Upper lobe of right lung (tissue), 1 donor: ENCODE measurements around the gene NOC2L. TPM values are rescaled to one million over a fixed set of nuclear protein-coding genes. Genes with fewer than 3 reads are reported as not detected.

Experiments used
- ATAC-seq: fragments of 200-7000 bp; cut with Tn5 transposase; one replicate; pipeline ENCODE4 v1.9.1; 2020; ENCODE audit warnings: mild to moderate bottlenecking, moderate library complexity
- DNase-seq: peaks from one replicate; pipeline ENCODE4 v3.0.0-alpha.2; 2020
- H3K27ac ChIP-seq: fragments of 200-600 bp; one replicate; pipeline ENCODE4 v1.8.0; 2022
- H3K27me3 ChIP-seq: fragments of 200-600 bp; one replicate; pipeline ENCODE4 v1.8.0; 2022; ENCODE audit warnings: mild to moderate bottlenecking
- H3K36me3 ChIP-seq: fragments of 200-600 bp; one replicate; pipeline ENCODE4 v1.8.0; 2022
- H3K4me1 ChIP-seq: fragments of 200-600 bp; one replicate; pipeline ENCODE4 v1.8.0; 2022
- H3K4me3 ChIP-seq: fragments of 200-600 bp; one replicate; pipeline ENCODE4 v1.8.0; 2022; ENCODE audit warnings: mild to moderate bottlenecking
- H3K9me3 ChIP-seq: fragments of 200-600 bp; one replicate; pipeline ENCODE4 v1.8.0; 2022
- intact Hi-C: fragments of 100-400 bp; cut with DNase I; formaldehyde crosslinking; loops from one replicate; pipeline ENCODE4 v1.11.0; 2022
- long read RNA-seq: library from polyadenylated mRNA; unstranded; transcript quantifications from one replicate; pipeline ENCODE4 v2.0.0, GENCODE V29; 2021
- total RNA-seq: library from RNA; stranded (reverse); fragmentation: NEBNext Ultra II Directional; extraction: Animal tissue kit (Norgen Biotek cat#: 25700); gene quantifications from one replicate; pipeline ENCODE4 v1.2.1, GENCODE V29; 2021
- TF ChIP-seq, protein P1 (sequence below): fragments of 200-600 bp; IDR thresholded peaks from one replicate; pipeline ENCODE4 v1.8.0; 2022; ENCODE audit warnings: antibody characterized with exemption
- donor health status: DM: no; HTN: yes; CAD: no; lungs with severe emphysema.

Gene NOC2L
- total RNA-seq: 54.5 TPM
- long read RNA-seq, transcript NOC2L-201 (19 exons, 2,790 nt): major isoform, 111 of 280 reads
- long read RNA-seq, partial matches to known transcripts: 31 of 280 reads
- long read RNA-seq, other reads (novel, unspliced or antisense): 135 of 280 reads

DNA sequence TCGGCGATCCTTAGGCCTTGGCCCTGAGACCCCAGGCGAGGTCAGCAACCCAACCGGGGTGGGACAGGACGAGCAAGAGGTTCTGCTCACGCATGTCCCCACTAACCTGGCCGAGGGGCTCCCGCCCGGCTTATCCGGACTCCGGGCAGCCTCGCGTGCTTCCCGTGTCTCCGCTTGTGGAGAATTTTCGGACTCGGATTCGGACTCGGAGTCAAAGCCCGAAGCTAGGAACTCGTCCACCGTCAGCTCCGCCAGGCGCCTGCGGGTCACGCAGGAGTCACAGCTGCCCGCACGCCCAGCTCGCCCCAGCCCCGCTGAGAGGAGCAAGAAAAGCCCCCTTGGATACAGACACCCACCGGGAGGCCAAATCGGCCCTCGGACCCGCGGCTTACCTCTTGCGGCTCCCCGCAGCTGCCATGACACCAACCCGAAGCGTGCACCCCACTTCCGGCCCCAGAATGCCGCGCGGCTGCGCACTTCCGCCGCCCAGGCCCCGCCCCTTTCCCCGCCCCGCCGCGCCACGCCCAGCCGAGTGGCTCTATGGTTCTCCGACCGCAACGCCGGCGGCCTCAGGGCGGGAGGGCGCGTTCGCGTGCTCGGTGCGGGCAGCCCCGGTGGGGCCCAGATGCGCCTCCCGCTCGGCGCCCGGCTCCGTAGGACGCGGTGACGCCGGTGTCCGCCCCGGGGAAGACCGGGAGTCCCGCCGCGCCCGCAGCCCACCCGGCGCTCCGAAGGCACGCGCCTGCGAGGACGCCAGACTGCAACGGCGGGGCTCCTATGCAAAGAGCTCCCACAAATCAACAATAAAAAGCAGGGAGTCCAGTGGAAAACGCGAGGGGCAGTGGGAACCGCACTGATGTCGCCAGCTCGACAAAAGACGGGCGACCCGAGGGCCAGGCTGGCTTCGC lies at the start of gene NOC2L:
NOC2L (minus strand) TSS at position 434 of the 908 bp plus-strand sequence; CDS start at position 418, 16 bp downstream.
- intact Hi-C loops: no loop called here
- Histone ChIP-seq H3K36me3 (peaks cover 28% of the 10 kb centered on the region), H3K4me1 (peaks cover 21% of the 10 kb centered on the region), H3K9me3 (no peaks in the 10 kb centered on the region), H3K27me3 (no peaks in the 10 kb centered on the region), H3K27ac (peak within 1 kb of the TSS; percentile 80), H3K4me3 (peak within 1 kb of the TSS; percentile 100)
- ATAC-seq (peak; percentile 96), DNase-seq (peak; percentile 97)
- TF ChIP-seq, protein P1, sequence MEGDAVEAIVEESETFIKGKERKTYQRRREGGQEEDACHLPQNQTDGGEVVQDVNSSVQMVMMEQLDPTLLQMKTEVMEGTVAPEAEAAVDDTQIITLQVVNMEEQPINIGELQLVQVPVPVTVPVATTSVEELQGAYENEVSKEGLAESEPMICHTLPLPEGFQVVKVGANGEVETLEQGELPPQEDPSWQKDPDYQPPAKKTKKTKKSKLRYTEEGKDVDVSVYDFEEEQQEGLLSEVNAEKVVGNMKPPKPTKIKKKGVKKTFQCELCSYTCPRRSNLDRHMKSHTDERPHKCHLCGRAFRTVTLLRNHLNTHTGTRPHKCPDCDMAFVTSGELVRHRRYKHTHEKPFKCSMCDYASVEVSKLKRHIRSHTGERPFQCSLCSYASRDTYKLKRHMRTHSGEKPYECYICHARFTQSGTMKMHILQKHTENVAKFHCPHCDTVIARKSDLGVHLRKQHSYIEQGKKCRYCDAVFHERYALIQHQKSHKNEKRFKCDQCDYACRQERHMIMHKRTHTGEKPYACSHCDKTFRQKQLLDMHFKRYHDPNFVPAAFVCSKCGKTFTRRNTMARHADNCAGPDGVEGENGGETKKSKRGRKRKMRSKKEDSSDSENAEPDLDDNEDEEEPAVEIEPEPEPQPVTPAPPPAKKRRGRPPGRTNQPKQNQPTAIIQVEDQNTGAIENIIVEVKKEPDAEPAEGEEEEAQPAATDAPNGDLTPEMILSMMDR: no peak

DNA sequence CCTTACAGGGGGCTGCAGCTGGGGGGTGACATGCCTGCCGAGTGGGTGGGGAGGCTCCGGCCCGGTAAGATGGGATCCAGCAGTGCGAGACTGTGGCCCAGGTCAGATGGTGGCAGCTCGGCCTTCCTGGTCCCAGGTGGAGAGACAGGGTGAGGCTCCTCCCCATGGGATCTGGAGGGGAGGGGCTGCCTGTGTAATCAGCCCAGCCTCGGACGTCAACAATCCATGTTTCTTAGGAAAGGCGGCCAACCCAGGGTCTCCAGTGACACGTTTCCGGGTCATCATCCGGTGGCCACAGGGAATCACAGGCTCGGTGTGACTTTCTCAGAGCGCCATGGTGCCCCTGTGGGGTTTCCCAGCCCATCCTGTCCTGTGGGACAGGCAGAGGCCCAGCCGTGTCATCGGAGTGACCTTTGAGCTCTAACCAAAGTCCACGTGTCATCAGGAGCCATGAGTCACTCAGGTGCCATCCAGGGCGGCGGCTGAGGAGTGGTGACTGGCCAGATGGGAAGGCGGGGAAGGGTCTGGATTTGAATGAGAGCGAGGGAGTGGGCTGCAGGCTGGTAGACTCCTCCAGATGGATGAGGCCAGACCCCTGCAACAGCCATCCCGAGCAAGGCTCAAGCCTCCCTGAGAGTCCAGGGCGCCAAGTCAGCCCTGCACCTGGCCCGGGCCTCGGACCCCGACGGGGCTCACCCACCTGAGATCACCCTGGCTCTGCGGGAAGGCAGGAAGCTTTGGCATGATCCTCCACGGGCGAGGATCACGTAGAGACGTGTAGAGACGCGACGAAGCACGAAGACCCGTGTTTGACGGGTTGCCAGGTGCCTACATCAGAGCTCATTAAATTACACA lies 47.5 kb upstream of the NOC2L start:
- no peaks in the 10 kb centered on the region for H3K36me3 ChIP-seq
- H3K27me3 ChIP-seq: no peaks in the 10 kb centered on the region
- no peaks in the 10 kb centered on the region for H3K9me3 ChIP-seq
- intact Hi-C loops: no loop called here
- DNase-seq (peak; percentile 61), ATAC-seq (no peak)
- H3K27ac ChIP-seq: no peak overlapping the region
- peaks cover 14% of the 10 kb centered on the region for H3K4me1 ChIP-seq
- TF ChIP-seq, protein P1: no peak
- no peak overlapping the region for H3K4me3 ChIP-seq

DNA sequence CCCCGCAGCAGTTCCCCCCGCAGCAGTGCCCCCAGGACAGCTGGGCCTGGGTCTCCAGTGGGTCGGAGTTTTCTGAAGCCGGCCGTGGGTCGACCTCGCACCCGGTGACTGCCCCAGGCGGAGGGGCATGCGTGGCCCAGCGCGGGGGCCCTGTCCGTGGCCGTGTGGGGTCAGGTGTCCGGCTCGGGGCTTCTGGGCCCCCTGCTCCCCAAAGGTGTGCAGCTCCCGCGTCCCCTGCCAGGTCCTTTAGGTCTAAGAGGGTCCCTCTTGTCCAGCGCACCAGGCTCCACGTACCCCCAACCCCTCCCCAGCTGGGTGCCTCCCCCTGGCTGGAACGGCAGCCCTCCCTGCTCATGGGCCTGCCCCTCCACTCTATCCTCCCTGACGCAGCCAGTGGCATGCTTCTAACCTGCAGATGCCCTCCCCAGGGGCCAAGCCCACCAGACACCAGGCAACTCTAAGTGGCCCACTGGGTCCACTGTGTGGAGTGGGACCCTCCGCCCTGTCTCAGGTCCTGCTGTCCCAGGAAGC lies 46.8 kb upstream of the NOC2L start:
- no peak overlapping the region for H3K4me3 ChIP-seq
- no peak for ATAC-seq
- no peaks in the 10 kb centered on the region for H3K9me3 ChIP-seq
- H3K27me3 ChIP-seq: peaks cover 5% of the 10 kb centered on the region
- H3K4me1 ChIP-seq: peaks cover 17% of the 10 kb centered on the region
- intact Hi-C loops: no loop called here
- H3K27ac ChIP-seq: no peak overlapping the region
- no peaks in the 10 kb centered on the region for H3K36me3 ChIP-seq
- DNase-seq: peak; percentile 57
- TF ChIP-seq, protein P1: no peak

DNA sequence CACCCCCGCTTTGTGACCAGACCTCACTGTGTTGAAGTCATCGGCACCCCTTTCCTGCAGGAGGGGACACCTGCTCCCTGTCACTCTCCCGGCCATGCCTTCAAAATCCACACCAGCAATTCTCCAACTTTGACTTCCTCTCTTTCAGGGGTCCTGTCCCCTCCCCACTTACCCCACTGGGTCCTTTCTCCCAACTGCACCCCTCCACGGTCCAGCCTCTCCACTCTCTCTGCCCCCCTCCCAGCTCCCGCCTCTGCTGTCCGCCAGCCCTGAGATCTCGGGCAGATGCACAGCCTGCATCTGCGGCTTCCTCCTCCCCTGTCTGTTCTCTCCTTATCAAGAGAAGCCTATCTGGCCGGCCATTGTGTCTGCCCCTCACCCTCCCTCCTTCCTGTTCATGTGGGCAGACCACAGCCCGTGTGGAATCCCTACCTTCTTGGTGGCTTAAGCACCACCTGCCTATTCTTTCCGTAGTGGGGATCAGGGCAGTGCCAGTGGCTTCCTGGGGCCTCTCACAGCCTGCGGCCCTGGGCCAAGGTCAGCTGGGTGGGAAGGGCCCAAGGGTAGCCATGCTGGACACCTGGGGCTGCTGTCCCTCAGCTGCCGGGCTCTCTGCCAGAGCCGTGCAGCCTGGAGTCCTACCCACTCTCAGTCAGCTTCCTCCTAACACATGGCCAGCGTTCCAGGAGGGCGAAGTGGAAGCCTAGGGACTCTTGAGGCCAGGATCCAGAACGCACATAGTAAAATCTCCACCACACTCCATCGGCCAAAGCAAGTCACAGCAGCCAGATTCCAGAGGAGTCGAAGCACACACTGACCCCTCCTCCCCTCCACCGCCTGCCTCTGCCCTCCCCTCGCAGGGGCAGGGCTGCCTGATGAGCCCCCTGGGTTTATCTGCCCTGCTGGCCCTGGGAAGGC lies 46.0 kb upstream of the NOC2L start:
- peaks cover 8% of the 10 kb centered on the region for H3K27me3 ChIP-seq
- no peak overlapping the region for H3K4me3 ChIP-seq
- peak; percentile 66 for ATAC-seq
- no peak overlapping the region for H3K27ac ChIP-seq
- H3K36me3 ChIP-seq: no peaks in the 10 kb centered on the region
- DNase-seq: peak; percentile 81
- no peaks in the 10 kb centered on the region for H3K9me3 ChIP-seq
- peaks cover 17% of the 10 kb centered on the region for H3K4me1 ChIP-seq
- intact Hi-C loops: no loop called here
- TF ChIP-seq, protein P1: no peak

DNA sequence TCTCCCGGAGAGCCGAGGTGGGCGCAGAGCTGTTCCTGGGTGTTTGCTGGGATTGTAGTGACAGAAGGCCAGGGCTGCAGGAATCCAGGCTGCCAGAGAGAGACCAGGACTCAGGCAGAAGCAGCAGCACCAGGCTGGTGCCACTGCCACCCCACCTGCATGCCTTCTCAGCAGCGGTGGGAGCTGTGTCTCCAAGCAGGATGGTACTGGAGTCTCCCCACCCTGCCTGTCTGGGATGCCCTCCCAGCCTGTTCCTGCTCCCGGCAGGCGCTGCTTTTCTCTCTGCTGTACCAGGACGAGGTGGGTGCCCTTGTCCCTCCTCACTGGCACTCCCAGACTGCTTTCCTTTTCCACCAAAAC lies 45.3 kb upstream of the NOC2L start:
- Histone ChIP-seq H3K36me3 (no peaks in the 10 kb centered on the region), H3K27me3 (peaks cover 10% of the 10 kb centered on the region), H3K4me1 (peaks cover 19% of the 10 kb centered on the region), H3K27ac (no peak overlapping the region), H3K4me3 (no peak overlapping the region), H3K9me3 (no peaks in the 10 kb centered on the region)
- intact Hi-C loops: no loop called here
- no peak for DNase-seq
- ATAC-seq: no peak
- TF ChIP-seq, protein P1: no peak
